NCI-H187 treated with DMSO at 0.1 percent for 48 hours (cell line): Measurements from ENCODE around the gene SLC20A1.
"Not testable (repeated sequence)": the region's sequence is repeated elsewhere in the genome, so short reads cannot be mapped to it uniquely, and the experiment has no call there.

Experiments used
- DNase-seq: peaks from one replicate; lab custom pipeline; 2025; lab: John Stamatoyannopoulos, UW

SLC20A1 gene, protein sequence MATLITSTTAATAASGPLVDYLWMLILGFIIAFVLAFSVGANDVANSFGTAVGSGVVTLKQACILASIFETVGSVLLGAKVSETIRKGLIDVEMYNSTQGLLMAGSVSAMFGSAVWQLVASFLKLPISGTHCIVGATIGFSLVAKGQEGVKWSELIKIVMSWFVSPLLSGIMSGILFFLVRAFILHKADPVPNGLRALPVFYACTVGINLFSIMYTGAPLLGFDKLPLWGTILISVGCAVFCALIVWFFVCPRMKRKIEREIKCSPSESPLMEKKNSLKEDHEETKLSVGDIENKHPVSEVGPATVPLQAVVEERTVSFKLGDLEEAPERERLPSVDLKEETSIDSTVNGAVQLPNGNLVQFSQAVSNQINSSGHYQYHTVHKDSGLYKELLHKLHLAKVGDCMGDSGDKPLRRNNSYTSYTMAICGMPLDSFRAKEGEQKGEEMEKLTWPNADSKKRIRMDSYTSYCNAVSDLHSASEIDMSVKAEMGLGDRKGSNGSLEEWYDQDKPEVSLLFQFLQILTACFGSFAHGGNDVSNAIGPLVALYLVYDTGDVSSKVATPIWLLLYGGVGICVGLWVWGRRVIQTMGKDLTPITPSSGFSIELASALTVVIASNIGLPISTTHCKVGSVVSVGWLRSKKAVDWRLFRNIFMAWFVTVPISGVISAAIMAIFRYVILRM

DNA sequence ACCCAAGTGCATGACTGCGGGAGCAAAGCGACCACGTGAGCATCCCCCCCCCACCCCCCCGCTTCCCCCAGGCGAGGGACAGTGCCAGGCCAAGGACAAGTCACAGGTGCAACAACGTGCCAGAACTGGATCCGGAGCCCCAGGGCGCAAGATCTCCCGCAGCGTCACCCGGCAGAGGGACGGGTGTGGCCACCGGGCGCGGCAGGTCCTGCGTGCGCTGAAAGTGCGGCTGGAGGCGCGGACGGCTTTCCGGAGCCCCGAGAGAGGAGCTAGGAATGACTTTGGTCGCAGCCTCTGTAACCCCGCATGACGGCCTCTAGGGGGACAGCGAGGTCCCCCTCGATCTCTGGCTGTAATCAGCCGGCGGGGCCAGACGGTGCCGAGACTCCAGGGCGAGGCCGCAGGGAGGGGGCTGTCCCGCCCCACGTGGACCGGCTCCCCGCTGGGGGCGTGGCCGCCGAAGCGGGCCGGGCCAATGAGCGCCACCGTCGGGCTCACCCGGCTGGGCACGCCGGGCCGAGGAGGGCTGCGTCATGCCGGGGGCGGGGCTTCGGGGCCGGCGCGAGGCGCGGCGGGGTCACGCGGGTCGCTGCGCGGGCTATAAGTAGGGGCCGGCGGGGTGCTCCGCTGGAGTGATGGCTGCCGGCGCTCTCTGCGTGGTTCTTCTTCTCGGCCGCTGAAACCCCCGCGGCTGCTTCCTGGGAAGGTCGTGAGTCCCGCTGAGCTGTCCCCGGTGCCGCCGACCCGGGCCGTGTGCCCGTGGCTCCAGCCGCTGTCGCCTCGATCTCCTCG, at the start of gene SLC20A1:
SLC20A1 (plus strand) TSS at position 630 of the 792 bp plus-strand sequence. CDS start 890 bp downstream, outside the sequence.
- DNase-seq = no peak

DNA sequence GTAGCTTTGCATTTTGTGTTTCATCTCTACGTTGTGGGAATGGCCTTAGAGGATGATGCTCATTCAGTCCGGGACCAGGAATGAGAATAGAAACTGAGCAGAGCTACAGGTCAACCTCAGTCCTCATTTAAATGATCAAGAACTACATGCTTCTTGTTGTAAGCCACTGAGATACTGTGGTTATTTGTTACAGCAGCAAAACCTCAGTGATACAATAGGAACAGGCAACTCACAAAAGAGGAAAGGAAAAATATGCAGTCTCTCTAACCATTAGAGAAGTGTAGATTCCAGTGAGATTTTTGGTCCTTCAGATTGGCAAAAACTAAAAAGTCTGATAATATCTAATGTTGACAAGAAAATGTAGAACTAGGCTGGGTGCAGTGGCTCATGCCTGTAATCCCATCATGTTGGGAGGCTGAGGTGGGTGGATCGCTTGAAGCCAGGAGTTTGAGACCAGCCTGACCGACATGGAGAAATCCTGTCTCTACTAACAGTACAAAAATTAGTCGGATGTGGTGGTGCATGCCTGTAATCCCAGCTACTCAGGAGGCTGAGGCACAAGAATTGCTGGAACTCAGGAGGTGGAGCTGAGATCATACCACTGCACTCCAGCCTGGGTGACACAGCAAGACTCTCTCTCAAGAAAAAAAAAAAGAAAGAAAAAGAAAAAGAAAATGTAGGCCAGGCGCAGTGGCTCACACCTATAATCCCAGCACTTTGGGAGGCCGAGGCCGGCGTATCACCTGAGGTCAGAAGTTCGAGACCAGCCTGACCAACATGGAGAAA, 48.0 kb upstream of the SLC20A1 start:
- no peak for DNase-seq

DNA sequence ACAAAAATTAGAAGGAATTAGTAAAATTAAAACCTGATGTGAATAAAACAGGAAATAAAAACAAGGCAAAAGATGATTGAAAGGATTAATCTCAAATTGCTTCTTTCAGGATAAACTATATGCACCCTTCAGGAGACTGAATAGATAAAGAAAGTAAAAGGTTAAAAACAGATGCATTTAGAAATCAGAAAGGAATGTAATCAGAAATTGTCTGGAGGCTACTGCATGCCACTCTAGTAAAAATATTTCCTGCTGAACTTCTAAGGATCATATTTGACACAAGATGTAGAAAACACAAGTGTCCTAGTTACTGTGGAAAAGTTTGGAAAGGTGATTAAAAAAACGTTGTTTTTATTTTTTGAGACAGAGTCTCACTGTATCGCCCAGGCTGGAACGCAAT, 45.1 kb upstream of the SLC20A1 start:
- no peak for DNase-seq

DNA sequence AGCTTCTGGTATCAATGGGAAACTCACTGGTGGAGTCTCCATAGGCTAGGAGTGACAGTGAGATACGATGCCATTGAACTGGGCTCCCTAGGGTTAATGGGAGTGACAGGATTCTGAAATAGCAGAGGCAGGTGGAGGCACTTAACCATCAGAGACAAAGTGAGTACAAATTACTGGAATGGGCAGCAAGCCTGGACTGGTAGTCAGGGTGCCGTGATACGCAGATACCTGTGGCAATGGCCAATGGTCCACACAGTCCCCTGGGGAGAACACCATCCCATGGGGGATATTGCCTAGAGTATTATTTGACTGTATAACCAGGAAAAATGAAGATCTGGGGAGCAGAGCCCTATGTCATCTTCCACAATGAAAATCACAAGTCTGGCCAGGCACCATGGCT, 44.0 kb upstream of the SLC20A1 start:
- no peak for DNase-seq

DNA sequence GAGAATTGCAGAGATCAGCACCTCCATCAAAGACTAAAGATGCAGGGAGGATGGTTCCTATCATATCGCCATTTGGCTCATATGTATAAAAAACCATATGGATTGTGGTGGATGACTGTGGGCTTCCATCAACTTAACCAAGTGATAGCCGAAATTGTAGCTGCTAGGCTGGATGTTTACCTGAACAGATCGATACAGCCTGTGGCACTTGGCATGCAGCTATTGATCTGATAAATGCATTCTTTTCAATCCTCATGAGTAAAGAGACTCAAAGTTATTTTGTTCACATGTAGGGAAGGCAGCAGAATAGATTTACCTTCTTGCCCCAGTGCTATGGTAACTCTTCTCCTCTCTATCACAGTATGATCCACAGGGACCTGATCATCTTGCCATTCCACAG, 42.8 kb upstream of the SLC20A1 start:
- DNase-seq = no peak

DNA sequence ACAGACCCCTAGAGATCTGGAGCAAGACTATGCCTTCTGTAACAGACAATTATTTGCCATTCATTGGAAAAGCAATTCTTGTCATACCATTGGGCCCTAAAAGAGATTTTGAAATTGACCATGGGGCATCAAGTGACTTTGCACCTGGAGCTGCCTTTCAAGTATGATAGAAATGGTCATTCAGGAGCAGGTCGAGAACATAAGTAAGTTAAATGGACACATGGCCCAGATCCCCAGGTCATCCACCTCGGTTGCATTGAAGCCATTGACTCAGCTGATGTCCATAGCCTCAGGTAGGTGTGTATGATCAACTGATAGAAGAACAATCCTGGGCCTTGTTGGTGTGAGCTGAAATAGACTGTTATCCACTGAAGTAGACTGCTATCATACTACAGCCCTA, 42.0 kb upstream of the SLC20A1 start:
- no peak for DNase-seq

DNA sequence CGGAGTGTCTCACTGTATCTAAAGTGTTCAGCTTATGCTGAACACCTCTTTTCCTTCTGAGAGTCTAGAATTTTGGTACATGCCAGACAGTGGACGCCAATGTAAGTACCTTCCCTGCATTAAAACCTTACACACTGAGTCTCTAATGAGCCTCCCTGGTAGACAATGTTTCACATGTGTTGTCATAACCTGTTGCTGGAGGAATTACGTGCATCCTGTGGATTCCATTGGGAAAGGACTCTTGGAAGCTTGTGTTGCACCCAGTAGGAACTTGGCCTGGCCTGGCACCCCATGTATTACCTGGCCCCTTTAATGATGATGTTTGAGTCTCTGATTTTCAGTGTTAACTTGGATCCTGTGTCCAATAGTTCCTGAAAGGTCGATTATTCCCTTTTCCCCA, 40.8 kb upstream of the SLC20A1 start:
- no peak for DNase-seq

DNA sequence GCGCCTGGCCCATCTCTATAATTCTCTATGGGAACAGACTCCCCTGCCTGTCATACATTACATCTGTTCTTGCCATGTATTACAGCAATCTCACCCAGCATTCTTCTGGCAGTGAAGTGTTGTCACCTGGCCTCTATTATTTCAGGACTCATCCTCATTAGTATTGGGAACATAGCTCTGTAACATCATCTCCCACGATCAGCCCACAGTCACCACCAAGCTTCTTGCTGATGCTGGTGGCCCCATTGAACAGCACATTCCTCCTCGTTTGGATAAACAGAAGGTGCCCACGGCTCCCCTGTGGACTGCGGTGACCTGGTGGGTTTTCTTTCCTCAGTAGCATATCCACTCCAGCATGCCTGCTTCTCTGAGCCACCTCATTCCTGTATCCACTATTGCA, 39.8 kb upstream of the SLC20A1 start:
- no peak for DNase-seq

DNA sequence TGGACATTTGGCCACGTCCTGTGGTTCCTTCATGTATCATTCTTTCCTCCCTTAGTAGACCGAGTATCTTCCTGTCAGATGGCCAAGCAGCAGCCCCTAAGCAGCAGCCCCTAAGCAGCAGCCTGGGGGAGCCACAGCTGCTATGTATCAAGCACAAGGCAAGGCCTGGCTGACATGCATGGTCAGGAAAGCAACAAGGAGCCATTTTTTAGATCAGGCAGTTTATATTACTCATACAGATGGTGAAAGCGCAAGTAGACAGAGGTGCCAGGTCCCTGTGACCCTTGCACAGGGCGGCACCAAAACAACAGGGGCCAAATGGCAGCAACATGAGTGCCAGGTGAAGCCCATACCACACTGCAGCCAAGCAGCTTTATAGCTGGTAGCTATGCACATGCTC, 39.2 kb upstream of the SLC20A1 start:
- no peak for DNase-seq

DNA sequence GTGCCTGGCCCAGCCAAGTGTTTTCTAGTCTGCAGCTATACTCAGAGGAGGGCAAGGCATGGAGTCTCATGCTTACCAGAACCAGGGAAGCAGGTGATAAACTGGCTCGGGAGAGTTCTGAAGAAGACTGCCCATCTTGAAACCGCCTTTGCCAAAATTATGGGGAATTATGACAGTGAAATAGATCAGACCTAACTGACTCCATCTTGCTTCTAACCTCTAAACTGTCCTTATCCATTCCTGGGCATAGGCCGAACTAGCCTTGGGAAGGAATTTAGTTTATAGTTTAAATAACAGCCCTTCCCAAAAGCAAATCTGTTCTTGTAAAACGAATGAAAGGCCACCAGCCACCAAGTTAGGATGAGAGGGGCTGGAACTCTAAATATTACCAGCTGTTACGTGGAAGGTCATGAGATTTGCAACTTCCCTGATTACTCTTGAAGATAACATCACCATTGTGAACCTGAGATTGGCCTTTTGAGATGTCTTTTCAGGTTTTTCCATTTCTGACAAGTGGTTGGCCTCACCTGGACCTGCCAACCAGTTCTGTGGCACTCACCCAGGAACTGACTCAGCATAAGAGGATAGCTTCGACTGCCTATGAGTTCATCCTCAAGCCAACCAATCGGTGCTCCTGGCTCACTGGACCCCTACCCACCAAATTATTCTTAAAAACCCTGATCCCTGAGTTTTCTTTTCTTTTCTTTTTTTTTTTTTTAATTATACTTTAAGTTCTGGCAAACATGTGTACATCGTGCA, 37.9 kb upstream of the SLC20A1 start:
- DNase-seq = no peak

DNA sequence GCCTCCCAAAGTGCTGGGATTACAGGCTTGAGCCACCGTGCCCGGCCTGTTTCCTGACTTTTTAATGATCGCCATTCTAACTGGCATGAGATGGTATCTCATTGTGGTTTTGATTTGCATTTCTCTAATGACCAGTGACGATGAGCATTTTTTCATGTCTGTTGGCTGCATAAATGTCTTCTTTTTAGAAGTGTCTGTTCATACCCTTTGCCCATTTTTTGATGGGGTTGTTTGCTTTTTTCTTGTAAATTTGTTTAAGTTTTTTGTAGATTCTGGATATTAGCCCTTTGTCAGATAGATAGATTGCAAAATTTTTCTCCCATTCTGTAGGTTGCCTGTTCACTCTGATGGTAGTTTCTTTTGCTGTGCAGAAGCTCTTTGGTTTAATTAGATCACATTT, 36.4 kb upstream of the SLC20A1 start:
- not testable (repeated sequence) for DNase-seq

DNA sequence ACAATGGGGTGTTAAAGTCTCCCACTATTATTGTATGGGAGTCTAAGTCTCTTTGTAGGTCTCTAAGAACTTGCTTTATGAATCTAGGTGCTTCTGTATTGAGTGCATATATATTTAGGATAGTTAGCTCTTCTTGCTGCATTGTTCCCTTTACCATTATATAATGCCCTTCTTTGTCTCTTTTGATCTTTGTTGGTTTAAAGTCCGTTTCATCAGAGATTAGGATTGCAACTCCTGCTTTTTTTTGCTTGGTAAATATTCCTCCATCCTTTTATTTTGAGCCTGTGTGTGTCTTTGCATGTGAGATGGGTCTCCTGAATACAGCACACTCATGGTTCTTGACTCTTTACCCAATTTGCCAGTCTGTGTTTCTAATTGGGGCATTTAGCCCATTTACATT, 33.5 kb upstream of the SLC20A1 start:
- not testable (repeated sequence) for DNase-seq

DNA sequence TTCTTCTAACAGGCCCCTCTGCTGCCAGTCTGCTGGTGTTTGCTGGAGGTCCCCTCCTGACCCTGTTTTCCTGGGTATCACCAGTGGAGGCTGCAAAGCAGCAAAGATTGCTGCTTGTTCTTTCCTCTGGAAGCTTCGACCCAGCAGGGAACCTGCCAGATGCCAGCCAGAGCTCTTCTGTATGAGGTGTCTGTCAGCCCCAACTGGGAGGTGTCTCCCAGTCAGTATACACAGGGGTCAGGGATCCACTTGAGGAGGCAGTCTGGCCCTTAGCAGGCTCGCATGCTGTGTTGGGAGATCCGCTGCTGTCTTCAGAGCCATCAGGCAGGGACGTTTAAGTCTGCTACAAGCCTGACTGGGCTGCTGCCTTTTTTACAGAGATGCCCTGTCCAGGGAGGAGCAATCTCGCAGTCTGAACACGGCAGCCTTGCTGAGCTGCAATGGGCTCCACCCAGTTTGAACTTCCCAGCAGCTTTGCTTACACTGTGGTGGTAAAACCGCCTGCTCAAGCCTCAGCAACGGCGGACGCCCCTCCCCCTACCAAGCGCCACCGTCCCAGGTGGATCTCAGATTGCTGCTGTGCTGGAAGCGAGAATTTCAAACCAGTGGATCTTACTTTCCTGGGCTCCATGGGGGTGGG, 31.4 kb upstream of the SLC20A1 start:
- DNase-seq = no peak

DNA sequence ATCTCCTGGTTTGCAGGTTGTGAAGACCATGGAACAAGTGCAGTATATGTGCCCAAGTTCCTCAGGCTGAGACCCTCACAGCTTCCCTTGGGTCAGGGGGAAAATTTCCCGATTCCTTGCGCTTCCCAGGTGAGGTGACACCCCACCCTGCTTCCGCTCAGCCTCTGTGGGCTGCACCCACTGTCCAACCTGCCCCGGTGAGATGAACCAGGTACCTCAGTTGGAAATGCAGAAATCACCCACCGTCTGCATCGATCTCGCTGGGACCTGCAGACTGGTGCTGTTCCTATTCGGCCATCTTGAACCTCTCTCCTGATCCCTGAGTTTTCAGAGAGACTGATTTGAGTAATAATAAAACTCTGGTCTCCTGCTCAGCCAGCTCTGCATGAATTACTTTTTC, 30.7 kb upstream of the SLC20A1 start:
- DNase-seq = no peak

DNA sequence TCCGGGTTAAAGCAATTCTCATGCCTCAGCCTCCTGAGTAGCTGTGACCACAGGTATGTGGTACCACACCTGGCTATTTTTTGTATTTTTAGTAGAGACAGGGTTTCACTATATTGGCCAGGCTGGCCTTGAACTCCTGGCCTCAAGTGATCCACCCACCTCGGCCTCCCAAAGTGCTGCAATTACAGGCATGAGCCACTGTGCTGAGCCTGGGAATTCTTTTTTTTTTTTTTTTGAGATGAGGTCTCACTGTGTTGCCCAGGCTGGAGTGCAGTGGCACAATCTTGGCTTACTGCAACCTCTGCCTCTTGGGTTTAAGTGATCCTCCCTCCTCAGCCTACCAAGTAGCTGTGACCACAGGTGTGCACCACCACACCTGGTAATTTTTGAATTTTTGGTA, 29.9 kb upstream of the SLC20A1 start:
- not testable (repeated sequence) for DNase-seq

DNA sequence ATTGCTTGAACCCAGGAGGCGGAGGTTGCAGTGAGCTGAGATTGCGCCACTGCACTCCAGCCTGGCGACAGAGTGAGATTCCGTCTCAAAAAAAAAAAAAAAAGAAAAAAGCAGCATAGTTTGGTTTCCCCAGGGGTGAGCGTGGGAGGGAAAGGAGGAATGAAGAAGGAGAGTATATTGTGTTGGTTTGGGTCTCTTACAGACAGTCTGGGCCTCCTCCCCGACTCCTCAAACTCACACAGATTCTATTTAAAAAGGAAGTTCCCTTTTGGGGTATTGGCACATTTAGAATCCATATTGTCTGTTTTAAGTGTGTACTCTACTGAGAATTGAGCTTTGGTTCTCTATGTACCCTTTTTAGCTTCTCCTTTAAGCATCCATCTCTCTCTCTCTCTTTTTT, 27.4 kb upstream of the SLC20A1 start:
- no peak for DNase-seq

DNA sequence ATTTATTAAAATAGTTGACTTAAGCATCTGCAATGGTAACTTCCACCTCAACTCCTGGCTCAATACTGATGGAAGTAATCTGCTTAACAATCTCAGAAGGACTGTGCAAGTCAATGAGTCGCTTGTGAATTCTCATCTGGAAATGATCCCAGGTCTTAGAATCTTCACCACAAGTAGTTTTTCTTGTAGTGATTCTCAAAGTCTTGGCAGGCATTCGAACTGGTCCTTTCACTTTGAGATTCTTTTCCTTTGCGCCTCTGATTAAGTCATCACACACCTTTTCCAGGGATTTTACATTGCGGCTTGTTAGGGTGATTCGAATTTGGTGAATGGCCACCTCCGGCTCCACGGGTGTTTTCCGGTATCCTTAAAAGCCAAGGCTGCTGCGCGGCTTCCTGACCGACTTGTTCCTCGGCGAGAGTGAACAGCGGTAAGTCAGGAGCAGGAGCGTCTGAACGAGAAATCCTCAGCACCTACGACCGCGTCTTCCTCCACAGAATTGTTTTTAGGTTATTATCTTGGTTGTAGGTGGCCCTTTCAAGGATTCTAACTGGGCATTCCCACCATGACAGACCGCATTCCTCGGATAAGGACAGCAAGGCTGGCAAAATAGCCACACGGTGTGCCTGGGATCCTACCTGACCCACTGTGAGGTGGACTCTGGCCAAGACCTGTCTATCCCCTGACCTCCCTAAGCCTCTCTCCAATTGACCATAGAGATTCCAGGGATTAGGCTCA, 23.8 kb upstream of the SLC20A1 start:
- DNase-seq = no peak

DNA sequence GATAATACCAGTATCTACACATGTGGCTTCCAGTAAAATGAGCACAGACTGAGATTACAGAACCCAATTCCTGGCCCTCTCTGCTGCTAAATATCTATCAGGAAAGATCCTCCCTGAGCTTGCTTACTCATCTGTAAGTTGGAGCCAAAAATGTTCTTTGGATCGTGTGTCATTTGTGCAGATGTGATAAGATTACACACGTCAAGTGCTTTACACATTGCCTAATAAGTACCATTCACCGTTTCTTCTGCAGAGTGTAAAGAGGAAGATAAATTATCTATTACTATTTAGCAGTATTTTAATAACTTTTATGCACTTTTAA, 23.2 kb upstream of the SLC20A1 start:
- DNase-seq = no peak

DNA sequence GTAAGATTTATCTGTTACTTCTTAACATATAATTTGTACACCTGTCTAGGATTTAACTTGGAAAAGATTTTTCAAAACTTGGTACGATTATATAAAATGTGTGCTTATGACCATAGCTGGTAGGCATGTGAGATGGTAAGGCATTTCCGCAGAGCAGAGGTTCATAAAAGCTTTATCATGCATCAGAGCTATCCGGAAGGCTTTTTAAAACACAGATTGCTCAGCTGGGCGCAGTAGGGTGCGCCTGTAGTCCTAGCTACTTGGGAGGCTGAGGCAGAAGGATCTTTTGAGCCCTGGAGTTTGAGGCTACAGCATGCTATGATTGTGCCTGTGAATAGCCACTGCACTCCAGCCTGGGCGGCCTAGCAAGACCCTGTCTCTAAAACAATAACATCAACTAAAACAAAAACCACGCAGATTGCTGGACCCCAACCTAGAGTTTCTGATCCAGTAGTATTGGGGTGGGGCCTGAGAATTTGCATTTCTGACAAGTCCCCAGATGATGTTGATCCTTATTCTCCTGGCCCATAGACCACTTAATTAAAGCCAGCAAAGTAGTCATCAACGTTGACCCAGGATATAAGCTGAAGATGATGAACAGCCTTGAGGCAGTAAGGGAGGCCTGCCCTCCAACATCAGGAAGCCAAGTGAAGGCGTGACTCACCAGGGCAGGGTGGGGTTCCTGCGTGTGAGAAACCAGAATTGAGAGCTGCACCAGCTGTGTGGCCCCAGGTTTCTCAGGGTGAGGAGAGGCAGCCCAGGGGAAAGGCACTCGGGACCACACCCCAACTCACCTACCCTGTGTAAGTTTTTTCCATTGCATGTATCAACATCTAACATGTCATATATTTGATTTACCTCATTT, 21.6 kb upstream of the SLC20A1 start:
- DNase-seq = no peak
